GM23338 (cell line): ENCODE results near the gene GNB1L. TPM values are rescaled to one million over a fixed set of nuclear protein-coding genes. Genes with fewer than 3 reads are reported as not detected.

ENCODE experiments used
- ATAC-seq: fragments of 200-7000 bp; cut with Tn5 transposase; 3 replicates; pipeline ENCODE4 v1.9.1; 2020
- DNase-seq: peaks from one replicate; pipeline ENCODE4 v3.0.0-alpha.2; 2015; ENCODE audit warnings: low spot score
- H2AFZ ChIP-seq: fragments of 200-600 bp; sonication (generic); 2 replicates; pipeline ENCODE4 v1.8.0; 2016; ENCODE audit warnings: antibody characterized with exemption, mild to moderate bottlenecking, moderate library complexity
- H3F3A ChIP-seq: fragments of 200-600 bp; sonication (generic); replicated peaks from 2 replicates; pipeline ENCODE4 v1.8.0; 2017; ENCODE audit warnings: antibody characterized with exemption, mixed run types, low read depth
- H3K27ac ChIP-seq: fragments of 200-600 bp; sonication (generic); 2 replicates; pipeline ENCODE4 v1.6.1; 2016; ENCODE audit warnings: low read depth
- H3K27me3 ChIP-seq: fragments of 200-600 bp; sonication (generic); 2 replicates; pipeline ENCODE4 v1.8.0; 2016; ENCODE audit warnings: mild to moderate bottlenecking, mixed run types, moderate library complexity; ENCODE audit not compliant: insufficient read depth
- H3K36me3 ChIP-seq: fragments of 200-600 bp; sonication (generic); 2 replicates; pipeline ENCODE4 v1.8.0; 2016; ENCODE audit warnings: mild to moderate bottlenecking; ENCODE audit not compliant: insufficient read depth
- H3K4me1 ChIP-seq: fragments of 200-600 bp; sonication (generic); 2 replicates; pipeline ENCODE4 v1.8.0; 2016; ENCODE audit warnings: mild to moderate bottlenecking, moderate library complexity; ENCODE audit not compliant: insufficient read depth
- H3K4me2 ChIP-seq: fragments of 200-600 bp; sonication (generic); 2 replicates; pipeline ENCODE4 v1.7.1; 2017; ENCODE audit warnings: mixed run types
- H3K4me3 ChIP-seq: fragments of 200-600 bp; sonication (generic); 2 replicates; pipeline ENCODE4 v1.6.1; 2016; ENCODE audit warnings: mixed run types
- H3K79me2 ChIP-seq: fragments of 200-600 bp; sonication (generic); replicated peaks from 2 replicates; pipeline ENCODE4 v1.8.0; 2017; ENCODE audit warnings: mild to moderate bottlenecking; ENCODE audit not compliant: insufficient read depth
- H3K9me2 ChIP-seq: fragments of 200-600 bp; sonication (generic); 2 replicates; pipeline ENCODE4 v1.8.0; 2017; ENCODE audit not compliant: insufficient read depth
- H4K20me1 ChIP-seq: fragments of 200-600 bp; sonication (generic); replicated peaks from 2 replicates; pipeline ENCODE4 v1.8.0; 2017; ENCODE audit warnings: mild to moderate bottlenecking; ENCODE audit not compliant: insufficient read depth
- H3K27ac Mint-ChIP-seq: 2 replicates; pipeline ENCODE4 v1.8.0; 2020; ENCODE audit warnings: inconsistent platforms, mild to moderate bottlenecking, moderate library complexity, mixed read lengths
- H3K27me3 Mint-ChIP-seq: 3 replicates; pipeline ENCODE4 v1.8.0; 2022; ENCODE audit warnings: low read depth, mild to moderate bottlenecking, moderate library complexity, mixed read lengths, inconsistent platforms; ENCODE audit not compliant: insufficient read depth, poor library complexity
- H3K36me3 Mint-ChIP-seq: 3 replicates; pipeline ENCODE4 v1.8.0; 2021; ENCODE audit warnings: low read depth, mild to moderate bottlenecking, inconsistent platforms, moderate library complexity, mixed read lengths
- H3K4me1 Mint-ChIP-seq: 3 replicates; pipeline ENCODE4 v1.8.0; 2020; ENCODE audit warnings: mild to moderate bottlenecking, inconsistent platforms, mixed read lengths
- H3K4me3 Mint-ChIP-seq: 3 replicates; pipeline ENCODE4 v1.8.0; 2021; ENCODE audit warnings: moderate library complexity, mild to moderate bottlenecking, inconsistent platforms, mixed read lengths
- H3K9me3 Mint-ChIP-seq: 3 replicates; pipeline ENCODE4 v1.8.0; 2020; ENCODE audit warnings: moderate library complexity, mild to moderate bottlenecking, inconsistent platforms, mixed read lengths
- CREB1 ChIP-seq: fragments of 250-450 bp; sonication (Bioruptor Pico); IDR thresholded peaks from 2 replicates; pipeline ENCODE4 v1.5.0; 2020; ENCODE audit warnings: low read depth, mild to moderate bottlenecking, moderate library complexity
- ETS1 ChIP-seq: IDR thresholded peaks from 2 replicates; pipeline ENCODE4 v1.6.1; 2016; ENCODE audit warnings: antibody characterized with exemption
- EZH2phosphoT487 ChIP-seq: fragments of 200-600 bp; sonication (generic); IDR thresholded peaks from one replicate; pipeline ENCODE4 v1.8.1; 2018; ENCODE audit warnings: antibody characterized with exemption; ENCODE audit not compliant: unreplicated experiment
- NANOG ChIP-seq: IDR thresholded peaks from 2 replicates; pipeline ENCODE4 v1.6.1; 2016; ENCODE audit warnings: antibody characterized with exemption, borderline replicate concordance
- POLR2AphosphoS5 ChIP-seq: IDR thresholded peaks from 2 replicates; pipeline ENCODE4 v1.6.1; 2016; ENCODE audit warnings: antibody characterized with exemption, low read depth
- REST ChIP-seq: IDR thresholded peaks from one replicate; pipeline ENCODE4 v1.6.1; 2018; ENCODE audit warnings: antibody characterized with exemption; ENCODE audit not compliant: unreplicated experiment
- STAT1 ChIP-seq: IDR thresholded peaks from one replicate; pipeline ENCODE4 v1.6.1; 2016; ENCODE audit warnings: antibody characterized with exemption; ENCODE audit not compliant: unreplicated experiment
- ZNF114 ChIP-seq: fragments of 250-450 bp; sonication (Bioruptor Pico); IDR thresholded peaks from 2 replicates; pipeline ENCODE4 v1.5.0; 2020; ENCODE audit warnings: mild to moderate bottlenecking, moderate library complexity
- ZNF331 ChIP-seq: fragments of 250-450 bp; sonication (Bioruptor Pico); IDR thresholded peaks from 2 replicates; pipeline ENCODE4 v1.5.0; 2020; ENCODE audit warnings: low read depth, mild to moderate bottlenecking, moderate library complexity
- ZNF462 ChIP-seq: fragments of 250-450 bp; sonication (Bioruptor Pico); IDR thresholded peaks from 2 replicates; pipeline ENCODE4 v1.5.0; 2020; ENCODE audit warnings: mild to moderate bottlenecking, moderate library complexity
- polyA plus RNA-seq: library from polyadenylated mRNA; unstranded; fragments of >200 nt; fragmentation: Nextera tagmentation; extraction: Ambion mirVana; gene quantifications from 2 replicates; pipeline ENCODE4 v1.2.1, GENCODE V29; 2016
- total RNA-seq: library from RNA; depleted of rRNA; stranded (reverse); fragments of >200 nt; shearing (Covaris generic); gene quantifications from 2 replicates; pipeline ENCODE4 v1.2.3, GENCODE V29; 2014

Gene GNB1L
- total and polyA plus RNA-seq, 2 experiments from 2014 or later, result 15.2 to 27.8 TPM

- Histone ChIP-seq H2AFZ (no peak overlapping the region), H3K79me2 (no peaks in the 10 kb centered on the region), H3F3A (no peaks in the 10 kb centered on the region), H3K27me3 (no peaks in the 10 kb centered on the region), H3K9me2 (no peaks in the 10 kb centered on the region), H3K36me3 (no peaks in the 10 kb centered on the region), H3K4me1 (no peaks in the 10 kb centered on the region), H4K20me1 (no peaks in the 10 kb centered on the region), H3K4me3 (no peak overlapping the region), H3K4me2 (no peak overlapping the region), H3K27ac (no peak overlapping the region)
- TF ChIP-seq ZNF462 (CRISPR knock-in tag), result no peak
- TF ChIP-seq CREB1 (CRISPR knock-in tag), result no peak
- TF ChIP-seq ETS1, result no peak
- no peak for TF ChIP-seq ZNF331 (CRISPR knock-in tag)
- TF ChIP-seq NANOG, result no peak
- TF ChIP-seq REST, result no peak
- no peak for TF ChIP-seq STAT1
- no peak for TF ChIP-seq ZNF114 (CRISPR knock-in tag)
- no peak for TF ChIP-seq POLR2AphosphoS5
- no peak for TF ChIP-seq EZH2phosphoT487
- DNase-seq (no peak), ATAC-seq (no peak)
- Mint-ChIP-seq H3K4me3 (no peak overlapping the region), H3K27me3 (peaks cover 9% of the 10 kb centered on the region), H3K27ac (no peak overlapping the region), H3K4me1 (peaks cover 12% of the 10 kb centered on the region), H3K36me3 (no peaks in the 10 kb centered on the region), H3K9me3 (no peaks in the 10 kb centered on the region)
These were observed 15.0 kb upstream of the GNB1L start for GRCh38 chr22:19869497-19870152.
